ENCODE results near the gene SLC9A5.
A peak's percentile ranks its signal among the peaks of the same experiment; 100 is the strongest.

The SLC9A5 gene

DNA sequence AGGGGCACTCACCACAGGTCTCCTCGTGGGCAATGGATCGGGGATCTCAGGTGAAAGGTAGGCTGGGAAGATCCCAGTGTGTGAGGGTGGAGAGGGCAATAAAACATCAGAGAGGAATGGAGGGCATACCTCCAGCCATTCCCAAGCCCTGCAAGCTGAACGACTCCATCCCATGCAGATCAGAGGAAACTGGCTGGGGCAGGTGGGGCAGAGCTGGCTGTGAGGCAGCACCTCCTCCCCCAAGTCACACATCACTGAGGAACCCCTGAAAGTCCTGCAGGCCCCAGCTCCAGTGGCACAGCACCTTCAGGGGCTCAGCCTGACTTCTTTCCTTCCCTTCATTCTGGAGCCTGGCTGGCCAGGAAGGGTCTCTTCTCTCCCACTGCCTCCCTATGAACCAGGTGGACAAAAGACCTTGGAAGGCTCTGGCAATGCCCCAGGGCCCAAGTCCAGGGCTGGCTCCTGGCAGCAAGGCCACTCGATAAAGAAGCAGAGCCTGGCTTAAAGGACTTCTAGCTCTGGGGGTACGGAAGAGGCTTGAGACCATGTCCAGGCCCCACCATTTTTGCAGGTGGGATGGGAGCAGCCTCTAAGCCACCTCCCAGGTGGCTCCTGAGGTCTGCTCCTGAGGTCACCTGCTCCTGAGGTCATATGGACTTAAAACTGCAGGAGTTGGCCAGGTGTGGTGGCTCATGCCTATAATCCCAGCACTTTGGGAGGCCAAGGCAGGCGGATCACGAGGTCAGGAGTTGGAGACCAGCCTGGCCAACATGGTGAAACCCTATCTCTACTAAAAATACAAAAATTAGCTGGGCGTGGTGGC lies 35.4 kb upstream of the SLC9A5 start:
- no peak for DNase-seq (ENCODE audit: low spot score)

DNA sequence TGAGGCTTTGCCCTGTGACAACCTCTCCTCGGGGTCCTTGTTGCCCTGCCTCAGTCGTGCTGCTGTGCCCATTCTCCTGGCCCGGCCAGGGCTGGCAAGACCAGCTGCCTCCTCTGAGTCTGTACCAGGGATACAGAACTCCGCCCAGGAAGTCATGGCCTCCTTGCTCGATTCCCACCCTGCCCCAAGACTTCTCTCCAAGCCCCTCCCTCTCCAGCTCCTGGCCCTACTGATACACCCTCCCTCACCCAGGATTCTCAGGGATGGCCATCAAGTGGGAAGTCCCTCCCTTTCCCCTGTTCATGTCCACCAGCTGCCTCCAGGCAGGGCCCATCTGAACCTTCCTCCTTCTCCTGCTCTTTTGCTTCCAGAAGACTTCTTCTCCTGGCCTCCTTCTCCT lies 33.1 kb upstream of the SLC9A5 start:
- DNase-seq (ENCODE audit: low spot score), result no peak

DNA sequence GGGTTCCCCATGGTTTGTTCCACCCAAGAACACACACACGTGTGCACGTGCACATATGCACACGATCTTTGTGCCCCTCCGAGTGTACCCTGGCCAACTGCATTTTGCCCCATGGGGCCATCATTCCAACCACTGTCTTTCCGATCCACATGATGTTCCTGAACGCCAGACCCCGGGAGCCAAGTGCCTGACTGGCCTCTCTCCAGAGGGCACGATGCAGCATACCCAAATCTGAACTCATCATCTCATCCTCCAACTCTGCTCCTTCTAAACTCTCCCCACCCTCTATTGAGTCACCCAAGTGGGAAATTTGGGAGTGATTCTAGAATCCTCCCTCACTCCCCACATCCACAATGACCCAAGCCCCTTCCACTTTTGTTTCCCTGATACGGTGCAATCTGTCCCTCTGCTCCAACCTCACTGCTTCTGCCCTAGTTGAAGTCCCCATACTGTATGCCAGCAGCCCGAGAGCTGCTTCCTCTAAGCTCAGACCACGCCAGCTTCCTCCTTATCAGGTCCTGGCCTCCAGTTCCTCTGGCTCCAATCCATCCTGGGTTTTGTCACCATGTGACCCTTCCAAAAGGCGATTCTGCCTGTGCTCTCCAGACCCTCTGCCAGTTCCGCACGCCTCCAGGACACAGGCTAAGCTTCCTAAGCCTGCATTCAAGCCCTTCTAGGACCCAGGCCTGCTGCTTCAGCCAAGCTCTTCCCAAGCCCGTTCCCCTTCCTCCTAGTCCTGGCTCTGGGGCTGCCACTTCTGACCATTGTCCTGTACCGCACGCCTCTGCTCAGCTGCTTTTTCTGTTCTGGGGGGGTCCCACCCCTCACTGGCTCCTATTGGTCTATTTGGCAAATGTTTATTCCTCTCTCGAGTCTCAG lies 31.9 kb upstream of the SLC9A5 start:
- DNase-seq (ENCODE audit: low spot score), result peak; percentile 69

DNA sequence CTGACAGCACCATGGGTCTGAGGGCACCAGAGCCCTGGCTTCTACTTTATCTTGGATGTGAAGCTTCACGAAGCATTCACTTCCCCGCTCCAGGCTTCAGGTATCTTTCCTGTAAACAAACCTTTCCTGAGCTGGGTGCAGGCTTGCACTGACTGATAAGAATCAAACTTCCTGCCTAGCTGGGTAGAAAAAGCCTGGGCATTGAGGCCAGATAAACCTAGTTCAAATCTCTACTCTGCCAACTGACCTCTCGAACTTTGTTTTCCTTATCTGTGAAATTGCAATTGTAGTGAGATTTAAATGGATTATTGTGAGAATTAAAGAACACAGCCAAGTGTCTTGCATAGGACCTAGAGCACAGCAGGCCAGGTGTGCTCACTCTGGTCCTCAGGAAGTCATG lies 24.8 kb upstream of the SLC9A5 start:
- no peak for DNase-seq (ENCODE audit: low spot score)

DNA sequence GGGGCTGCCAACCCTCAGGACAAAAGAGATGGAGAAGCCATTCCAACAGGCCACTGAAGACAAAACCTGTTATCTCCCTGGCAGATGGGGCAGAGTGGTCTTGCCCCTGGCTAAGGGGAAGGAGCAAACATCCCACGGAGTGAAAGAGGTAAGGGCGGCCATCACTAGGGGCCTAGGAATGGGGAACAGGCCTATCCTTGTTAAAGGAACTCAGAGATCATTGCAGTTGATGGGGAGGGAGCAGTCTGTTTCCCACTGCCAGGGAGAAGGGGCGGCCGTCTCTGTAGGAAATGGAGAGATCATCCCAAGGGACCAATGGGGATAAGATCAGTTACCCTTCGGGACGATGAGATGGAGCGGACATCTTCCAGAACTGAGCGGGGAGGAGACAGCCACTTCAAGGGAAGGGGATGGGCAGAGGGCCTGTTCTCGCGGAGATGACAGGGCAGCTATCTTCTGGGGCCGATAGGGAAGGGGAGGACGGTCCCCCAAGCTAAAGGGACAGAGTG lies 22.4 kb upstream of the SLC9A5 start:
- no peak for DNase-seq (ENCODE audit: low spot score)

DNA sequence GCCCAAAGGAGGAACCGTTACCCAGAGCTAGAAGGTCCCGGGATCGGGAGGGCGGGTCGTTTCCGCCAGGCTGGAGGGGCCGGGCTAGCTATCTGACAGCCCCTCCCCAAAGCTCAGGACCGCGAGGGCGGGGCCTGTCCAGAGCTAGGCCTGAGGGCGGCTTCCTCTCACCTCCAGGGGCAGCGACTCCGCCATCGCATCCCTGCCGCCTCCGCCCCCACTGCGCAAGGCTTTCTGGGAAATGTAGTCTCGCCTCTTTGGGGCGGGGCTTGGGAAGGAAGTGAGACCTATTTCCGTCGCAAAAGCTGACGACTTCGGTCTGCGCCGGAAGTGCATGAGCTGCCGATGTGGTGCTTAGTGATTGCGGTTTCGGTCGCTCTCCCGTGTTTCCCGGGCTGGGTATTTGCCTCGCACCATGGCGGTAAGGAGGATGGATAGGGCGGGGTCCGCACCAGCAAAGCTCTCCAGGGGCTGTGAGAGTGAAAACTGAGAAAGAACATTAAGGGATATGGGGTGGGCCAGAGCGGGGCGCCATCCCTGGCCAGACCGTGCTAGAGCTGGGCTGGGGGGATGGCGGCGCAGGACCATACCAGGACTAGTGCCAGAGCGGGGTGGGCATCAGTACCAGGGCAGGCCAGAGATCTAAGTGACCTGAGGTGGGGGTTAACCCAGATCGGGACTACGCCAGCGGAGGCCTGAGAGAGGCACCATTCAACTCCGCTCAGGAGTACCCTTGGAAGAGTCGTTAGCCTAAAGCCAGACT lies 21.8 kb upstream of the SLC9A5 start, which contains the start of gene TMEM208:
Gene TMEM208 (plus strand): TSS at position 327 of the 763 bp plus-strand sequence. CDS start 89 bp downstream, at position 416.
- DNase-seq (ENCODE audit: low spot score), result peak; percentile 97

DNA sequence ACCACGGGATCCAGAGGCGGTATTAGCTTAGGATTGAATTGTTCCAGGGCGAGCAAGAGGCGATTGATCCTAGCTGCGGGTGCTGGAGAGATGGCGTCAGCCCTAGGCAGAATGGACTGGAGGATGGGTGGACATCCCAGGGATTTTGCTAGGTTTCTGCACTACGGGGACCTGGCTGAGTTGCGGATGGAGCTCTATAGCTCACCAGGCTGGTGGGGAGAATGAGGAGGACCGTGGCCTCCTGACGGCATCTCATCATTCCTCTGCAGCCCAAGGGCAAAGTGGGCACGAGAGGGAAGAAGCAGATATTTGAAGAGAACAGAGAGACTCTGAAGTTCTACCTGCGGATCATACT lies 21.2 kb upstream of the SLC9A5 start:
- no peak for DNase-seq (ENCODE audit: low spot score)

DNA sequence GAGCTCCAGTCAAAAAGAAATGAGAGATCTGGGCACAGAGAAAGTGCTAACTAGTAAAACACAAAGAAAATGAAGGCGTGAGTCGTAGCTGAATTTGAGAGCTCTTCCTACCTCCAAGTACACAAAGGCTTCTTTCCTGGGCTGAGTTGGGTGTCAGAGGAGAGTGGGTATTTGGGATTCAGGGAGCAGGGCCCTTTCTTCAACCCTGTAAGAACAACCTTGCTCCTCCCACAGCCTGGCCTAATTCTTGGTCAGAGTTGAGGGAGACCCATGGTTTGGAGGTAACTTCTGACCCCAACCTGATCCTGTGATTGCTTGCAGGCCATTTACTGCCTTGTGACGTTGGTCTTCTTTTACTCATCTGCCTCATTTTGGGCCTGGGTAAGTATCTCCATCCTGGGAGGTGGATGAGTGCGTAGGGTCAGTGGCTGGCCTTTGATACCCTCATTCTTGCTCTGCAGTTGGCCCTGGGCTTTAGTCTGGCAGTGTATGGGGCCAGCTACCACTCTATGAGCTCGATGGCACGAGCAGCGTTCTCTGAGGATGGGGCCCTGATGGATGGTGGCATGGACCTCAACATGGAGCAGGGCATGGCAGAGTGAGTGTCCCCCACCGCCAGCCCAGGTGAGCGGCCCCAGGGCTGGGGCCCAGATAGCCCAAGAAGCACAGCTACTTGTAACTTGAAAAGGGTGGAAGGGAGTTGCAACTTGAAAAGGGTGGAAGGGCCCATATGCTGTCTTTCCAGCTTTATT lies 20.6 kb upstream of the SLC9A5 start:
- DNase-seq (ENCODE audit: low spot score), result no peak

DNA sequence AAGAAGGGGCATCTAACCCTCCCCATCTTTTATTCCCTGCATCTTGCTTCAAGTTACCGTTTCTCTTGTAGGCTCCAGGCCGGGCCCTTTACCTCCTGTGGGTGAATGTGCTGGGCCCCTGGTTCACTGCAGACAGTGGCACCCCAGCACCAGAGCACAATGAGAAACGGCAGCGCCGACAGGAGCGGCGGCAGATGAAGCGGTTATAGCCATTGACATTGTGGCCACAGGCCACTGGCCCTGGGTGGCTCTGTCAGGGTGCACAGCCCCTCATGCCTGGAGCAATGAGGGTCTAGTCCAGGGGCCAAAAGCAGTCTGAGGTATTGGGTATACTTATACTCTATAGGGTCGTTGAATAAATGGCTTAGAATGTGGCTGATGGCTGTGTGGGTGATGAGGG lies 19.9 kb upstream of the SLC9A5 start:
- DNase-seq (ENCODE audit: low spot score), result no peak

DNA sequence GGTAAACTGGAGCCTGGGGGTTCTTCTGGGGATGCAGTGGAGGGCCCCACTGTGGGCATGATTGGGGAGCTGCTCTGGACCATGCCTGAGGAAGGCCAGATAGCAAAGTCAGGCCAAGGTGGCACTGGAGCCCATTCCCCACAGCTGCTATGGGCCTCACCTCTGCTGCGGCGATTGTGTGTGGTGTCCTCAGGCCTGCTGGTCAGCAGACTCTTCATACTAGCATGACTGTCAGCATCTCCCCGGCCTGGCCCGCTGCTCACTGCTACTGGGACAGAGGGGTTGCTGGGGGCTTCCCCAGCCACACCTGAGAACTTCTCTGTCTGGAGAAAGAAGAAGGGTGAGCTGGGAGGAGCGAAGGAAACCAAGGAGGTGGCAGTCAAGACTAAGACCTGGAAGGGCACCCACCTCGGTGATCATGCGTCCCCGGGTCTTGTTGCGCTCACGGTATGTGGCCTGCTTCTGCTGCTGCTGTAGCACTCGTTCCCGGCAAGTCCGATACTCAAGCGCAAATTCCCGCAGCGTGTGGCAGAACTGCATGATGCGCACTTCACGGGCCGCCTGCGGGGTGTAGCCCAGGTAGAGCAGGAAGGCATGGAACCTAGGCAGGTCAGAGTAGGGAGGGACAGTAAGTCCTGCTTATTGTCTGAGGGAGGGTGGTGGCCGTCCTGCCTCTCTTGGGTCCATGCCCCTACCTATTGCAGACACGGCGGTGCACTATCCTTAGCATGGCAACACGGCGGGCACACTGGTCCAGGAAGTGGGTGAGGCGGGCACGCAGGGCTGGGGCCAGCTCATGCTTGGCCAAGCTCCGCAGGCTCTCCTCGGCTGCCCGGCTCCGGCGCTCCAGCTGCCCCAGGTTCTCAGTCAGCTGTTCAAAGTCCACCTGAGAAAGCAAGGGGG lies 18.6 kb upstream of the SLC9A5 start:
- DNase-seq (ENCODE audit: low spot score), result no peak

DNA sequence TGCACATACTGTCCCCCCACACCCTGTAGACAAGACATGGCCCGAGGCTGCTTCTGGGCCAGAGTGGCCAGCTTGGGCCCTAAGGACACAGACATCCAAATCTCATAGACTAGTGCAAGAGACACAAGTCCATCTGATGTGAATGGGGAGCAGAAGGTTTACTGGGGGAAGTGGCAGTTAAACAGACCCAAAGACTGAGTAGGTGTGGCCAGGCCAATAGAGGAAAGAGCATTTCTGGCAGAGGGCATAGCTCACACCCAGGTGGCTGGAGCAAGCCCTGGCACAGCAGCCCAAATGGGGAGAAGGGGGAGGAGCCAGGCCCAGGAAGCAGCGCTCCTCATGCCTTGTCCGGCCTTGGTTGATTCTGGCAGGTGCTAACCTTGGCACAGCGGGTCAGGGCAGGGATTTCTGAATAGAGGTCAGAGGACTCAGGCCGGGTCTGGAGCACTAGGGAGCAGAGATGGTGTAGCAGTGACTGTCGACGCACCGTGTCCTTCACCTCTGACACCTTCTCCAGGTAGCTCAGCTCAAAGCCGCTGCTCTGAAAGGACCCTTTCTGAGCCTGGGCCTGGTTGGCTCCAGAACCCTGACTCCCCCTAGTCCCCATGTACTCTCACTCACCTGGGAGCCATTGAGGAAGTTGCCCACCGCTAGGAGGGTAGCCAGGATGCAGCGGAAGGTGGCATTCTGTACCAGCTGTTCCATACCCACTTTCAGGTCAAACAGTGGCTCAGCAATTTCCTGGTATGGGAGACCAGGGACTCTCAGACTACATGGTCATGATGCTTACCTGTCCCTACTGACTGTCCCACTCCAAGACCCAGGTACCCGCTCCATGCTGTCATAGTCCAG lies 17.7 kb upstream of the SLC9A5 start:
- DNase-seq (ENCODE audit: low spot score), result no peak

DNA sequence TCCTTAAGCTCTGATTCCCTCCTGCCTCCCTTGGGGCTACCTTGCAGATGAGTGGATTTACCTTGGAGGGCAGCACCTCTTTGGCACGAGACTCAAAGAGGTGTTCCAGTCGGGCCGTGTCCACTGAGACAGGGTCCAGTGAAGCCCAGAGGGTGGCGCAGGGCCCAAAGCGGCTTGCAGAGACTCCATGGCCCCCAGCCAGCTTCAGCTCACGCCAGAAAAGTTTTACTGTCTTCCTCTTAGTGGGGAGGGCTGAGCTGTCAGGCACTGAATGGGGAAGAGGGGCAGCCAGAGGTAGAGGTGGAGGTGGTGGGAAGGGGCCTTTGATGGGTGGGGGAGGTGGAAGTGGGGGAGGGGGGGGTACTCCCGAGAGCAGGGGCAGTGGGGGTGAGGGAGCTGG lies 15.2 kb upstream of the SLC9A5 start:
- DNase-seq (ENCODE audit: low spot score), result no peak

DNA sequence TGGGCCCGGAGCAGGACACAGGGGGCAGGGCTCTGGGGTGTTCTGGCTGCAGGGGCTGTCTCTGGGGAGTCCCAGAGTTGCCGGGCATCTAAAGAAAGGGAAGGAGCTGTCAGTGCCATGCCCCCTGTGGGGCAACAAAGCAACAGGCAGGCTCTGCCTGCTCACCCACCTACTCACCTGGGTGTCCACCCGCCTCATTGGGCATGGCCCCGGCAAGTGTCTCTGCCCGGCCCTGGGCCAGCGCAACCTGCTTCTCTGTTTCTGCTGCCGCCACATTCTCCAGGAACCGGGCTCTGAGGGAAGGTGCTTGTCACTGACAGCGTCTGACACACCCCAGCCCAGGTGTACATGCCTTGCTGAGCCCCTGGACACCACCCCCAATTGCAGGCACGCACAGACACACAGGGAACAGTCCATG lies 14.6 kb upstream of the SLC9A5 start:
- no peak for DNase-seq (ENCODE audit: low spot score)

DNA sequence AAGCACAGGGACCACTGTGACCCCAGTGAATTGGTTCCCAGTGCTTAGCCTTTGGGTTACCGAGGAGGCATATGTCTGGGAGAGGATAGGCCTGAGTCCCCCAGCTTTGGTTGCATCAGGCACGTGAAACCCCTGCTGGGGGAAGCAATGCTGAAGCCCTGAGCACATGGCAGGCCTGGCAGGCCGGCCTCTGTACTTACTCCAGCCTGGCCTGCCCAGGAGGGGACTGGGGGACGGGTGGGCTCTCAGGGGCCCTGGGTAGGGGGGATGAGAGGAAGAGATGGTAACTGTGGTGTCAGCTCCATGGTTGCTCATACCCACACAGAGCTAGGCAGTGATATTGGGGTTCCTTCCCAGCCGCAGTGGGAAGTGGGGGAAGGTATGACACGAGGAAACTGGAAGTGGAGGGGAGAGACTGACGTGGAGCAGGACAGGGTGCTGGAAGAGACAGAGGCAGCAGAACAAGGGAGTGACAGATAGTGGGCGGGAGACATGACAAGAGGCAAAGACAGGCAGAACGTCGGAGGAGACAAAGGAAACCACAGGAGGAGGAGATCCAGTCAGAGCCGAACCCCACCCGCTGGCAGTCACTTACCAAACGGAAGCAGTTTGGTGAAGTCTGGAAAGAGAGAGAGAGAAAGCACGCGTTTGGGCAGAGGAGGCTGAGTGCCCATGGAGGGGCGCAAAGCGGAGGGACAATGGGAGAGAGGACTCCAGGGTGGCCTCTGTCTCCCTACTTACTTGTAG lies 12.8 kb upstream of the SLC9A5 start:
- DNase-seq (ENCODE audit: low spot score), result peak; percentile 32

DNA sequence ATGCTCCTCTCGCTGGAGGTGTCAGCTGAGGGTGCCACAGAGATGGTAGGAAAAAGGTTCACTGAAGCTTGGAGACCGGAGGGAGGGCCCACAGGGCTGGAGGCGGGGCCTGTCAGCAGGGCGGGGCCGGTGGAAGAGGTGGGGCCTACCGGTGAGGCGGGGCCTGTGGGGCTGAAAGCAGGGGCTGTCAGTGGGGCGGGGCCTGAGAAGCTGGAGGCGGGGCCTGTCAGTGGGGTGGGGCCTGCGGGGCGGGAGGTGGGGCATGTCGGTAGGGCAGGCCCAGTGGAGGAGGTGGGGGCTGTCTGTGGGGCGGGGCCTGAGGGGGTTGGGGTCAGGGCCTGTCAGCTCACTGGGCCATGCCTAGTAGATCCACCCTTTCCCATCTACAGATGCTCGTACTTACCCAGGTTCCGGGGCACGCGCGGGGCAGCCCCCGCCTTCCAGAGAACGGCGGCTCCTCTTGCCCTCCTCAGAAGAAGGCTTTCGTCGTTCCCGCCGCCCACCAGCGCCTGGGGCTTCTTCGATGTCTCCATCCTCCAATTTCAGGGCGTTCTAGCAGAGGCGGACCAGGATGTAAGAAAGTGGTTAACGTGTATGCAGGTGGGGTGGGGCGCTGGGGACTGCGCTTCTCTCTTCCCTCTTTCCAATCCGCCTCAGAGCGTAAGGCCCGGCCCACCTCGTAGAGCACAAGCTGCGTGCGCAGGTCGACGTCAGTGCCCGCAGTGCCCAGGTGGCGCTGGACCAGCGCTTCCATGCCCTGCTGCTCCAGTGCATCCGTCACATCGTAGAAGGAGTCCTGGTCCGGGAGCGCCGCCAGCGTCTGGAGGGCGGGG lies 12.0 kb upstream of the SLC9A5 start:
- DNase-seq (ENCODE audit: low spot score), result no peak

DNA sequence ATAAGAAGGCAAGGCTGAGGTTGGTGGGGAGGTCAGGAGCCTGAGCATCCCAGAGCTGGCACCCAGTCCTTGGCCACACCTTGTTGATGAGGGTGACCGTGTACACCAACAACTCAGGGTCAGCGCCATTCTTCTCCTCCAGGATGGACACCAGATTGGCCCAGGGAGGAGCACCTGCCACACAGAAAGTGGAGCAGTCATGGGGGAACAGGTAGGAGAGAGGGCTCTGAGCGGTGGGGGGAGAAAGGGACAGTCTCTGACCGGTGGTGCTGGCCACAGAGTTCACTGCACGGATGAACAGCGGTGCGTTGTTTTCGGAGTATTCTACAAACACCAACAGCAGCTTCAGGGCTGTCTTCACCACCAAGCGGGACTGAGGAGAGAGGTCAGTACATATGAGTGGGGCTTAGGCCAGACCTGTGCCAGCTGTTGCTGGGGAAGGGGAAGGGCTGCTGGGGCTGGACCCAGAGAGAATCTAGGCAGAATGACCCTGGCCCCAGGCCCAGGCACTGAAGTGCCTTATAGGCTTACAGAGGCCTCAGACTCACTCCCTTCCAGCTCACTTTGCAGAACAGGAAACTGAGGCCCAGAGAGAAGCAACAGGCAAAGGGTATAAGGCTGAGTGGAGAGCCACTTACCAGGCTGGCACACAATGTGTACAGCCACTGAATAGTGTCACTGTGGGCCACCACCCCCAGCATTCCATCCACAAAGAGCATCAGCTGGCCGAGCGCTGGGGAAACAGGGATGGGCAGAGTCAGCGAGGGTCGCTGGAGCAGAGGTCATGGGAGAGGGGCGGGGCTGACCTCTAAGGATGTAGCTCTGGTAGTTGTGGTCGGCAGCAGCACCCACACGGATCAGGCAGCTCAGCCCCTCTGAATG lies 11.1 kb upstream of the SLC9A5 start:
- no peak for DNase-seq (ENCODE audit: low spot score)

DNA sequence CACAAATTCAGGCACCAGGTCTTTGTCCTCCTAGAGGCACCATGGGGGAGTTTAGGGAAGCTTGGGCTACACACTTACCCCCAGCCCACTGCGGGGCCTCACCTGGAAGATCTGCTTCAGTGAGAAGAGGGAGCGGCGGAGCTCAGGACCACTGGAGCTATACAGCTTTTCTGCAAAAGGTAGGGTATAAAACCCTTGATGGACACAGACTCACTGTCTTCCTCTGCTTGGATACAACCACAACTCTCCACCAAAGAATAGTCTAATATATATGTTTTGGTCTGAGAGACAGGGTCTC lies 10.6 kb upstream of the SLC9A5 start:
- no peak for DNase-seq (ENCODE audit: low spot score)
